GM12801 (cell line): ENCODE data around the gene TP53TG5.

Experiments used
- TF ChIP-seq, protein P1 (sequence below): IDR thresholded peaks from one replicate; pipeline ENCODE4 v1.5.1; 2011; ENCODE audit warnings: control low read depth; ENCODE audit not compliant: insufficient read length; ENCODE audit errors: extremely low read depth

TP53TG5 gene

DNA sequence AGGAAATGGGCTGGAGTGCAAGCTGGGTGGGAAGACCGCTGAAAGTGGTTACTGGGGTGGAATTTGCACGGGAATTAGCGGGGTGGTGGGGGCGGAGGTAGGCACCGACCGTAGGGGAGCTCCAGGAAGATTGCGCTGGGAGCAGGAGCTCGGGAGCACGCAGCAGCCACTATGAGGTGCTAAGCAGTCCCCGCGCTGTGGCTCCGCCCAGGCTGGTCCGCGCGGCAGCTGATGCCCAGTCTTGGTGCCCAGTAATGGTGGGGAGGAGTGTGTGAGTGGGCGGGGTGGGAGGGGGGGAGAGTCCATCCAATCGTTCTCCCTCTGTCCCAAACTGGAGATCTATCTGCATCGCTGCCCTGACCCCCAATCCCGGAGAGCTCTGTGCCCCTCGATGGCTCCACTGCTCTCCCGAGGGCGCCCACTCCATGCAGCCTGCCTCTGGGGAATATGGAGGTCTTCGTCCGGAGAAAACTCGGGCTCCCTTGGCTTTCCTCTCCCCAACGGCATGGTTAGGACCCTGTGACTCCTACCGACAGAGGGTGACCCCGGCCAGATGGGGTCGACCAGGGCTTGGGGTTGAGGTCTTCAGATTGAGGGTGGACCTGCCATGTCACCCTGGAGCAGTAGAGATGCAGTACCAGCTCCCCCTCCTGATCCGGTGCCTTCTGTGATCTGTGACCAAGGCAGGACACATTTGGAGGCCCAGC lies 5.3 kb downstream of the TP53TG5 start:
- TF ChIP-seq, protein P1, sequence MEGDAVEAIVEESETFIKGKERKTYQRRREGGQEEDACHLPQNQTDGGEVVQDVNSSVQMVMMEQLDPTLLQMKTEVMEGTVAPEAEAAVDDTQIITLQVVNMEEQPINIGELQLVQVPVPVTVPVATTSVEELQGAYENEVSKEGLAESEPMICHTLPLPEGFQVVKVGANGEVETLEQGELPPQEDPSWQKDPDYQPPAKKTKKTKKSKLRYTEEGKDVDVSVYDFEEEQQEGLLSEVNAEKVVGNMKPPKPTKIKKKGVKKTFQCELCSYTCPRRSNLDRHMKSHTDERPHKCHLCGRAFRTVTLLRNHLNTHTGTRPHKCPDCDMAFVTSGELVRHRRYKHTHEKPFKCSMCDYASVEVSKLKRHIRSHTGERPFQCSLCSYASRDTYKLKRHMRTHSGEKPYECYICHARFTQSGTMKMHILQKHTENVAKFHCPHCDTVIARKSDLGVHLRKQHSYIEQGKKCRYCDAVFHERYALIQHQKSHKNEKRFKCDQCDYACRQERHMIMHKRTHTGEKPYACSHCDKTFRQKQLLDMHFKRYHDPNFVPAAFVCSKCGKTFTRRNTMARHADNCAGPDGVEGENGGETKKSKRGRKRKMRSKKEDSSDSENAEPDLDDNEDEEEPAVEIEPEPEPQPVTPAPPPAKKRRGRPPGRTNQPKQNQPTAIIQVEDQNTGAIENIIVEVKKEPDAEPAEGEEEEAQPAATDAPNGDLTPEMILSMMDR, result no peak

DNA sequence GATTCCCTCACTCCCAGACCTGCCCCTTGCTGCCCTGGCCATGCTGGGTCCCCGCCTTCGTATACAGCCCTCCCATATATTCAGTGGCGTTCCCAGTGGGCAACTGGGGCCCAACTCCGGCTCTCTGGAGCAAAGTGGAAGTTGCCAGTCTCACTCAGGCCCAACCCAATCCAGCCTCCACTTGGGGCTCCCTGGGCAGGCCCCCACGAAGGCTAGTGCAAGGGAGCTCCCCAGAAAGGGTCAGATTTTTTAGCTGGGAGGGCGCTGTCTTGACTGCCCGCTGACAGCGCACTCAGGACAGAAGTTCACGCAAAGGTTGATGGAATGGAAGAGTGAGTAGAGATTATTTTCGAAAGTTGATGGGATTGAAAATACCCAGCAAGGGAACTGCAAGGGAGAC lies 5.9 kb downstream of the TP53TG5 start:
- TF ChIP-seq, protein P1, result no peak

DNA sequence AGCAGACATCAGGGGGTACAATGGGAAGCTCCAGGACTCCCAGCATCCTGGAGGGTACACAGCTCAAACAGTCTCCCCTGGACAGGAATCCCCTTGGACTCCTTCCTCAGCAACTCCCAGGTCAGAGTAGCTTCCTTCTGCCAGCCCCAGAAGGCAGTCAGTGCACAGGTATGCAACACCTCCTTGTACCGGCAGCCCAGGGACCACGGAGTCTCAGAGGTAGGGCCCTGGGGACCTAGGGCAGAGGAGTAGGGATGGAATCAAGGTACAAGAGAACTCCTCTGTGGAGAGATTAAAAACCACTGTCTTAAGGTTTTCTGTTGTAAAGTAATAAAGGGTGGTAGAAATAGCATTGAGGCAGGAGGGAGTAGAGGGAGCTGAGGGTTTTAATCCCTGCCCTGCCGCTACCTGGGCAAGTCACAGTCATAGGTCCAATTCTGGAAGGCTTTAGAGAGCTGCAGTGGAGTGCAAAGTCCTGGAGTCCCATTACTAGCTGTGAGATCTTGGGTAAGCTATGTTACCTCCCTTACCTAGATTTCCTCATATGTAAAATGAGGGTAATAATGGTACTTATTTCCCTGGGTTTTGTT lies 7.5 kb downstream of the TP53TG5 start:
- TF ChIP-seq, protein P1, result no peak

DNA sequence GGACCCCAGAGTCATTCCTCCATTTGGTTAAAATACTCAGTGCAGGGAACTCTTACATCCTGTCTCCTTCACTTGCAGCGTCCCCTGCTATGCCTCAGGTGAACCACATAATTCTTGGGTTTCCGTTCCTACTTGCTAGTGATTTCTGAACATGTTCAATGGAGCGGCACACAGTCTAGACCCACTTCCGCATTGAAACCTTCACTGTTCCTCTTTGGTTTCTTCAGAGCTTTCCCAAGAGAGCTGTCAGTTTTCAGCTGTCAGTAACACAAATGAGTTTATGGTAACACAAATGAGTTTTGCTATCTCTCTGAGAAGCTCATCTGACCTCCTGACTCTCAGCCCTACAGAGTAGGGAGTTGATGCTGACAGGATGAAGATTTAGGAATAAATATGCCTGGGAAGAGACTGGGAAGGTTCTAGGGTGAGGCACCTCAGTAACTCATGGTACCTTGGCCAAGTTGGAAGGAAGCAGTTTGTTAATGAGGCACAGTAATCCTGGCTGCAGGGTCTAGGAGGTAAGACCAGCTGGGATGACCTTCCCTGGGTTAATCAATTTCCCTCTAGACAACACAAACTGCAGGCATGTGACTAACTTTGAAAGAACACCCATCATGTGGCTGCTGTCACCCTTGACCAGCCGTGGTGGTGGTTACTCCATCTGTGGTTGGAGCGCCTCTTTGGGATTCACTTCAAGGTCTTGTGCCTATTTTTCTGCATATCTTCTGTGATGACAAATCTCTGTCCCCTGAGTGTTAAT lies 9.7 kb downstream of the TP53TG5 start:
- TF ChIP-seq, protein P1, result no peak

DNA sequence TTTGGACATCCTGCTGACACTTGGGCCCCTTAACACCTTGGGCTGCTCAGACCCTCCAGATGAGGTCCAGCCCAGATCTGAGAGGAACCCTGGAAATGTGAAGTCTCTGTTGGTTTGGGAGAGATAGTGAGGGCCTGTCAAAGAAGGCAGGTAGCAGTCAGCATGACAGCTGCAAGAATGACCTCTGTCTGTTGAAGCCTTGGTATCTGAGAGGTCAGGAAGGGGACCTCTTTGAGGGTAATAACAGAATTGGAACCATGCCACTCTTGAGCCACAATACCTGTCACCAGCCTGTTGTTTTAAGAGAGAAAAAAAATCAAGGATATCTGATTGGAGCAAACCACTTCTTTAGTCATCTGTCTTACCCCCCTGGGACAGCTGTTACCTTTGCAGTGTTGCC lies 11.0 kb downstream of the TP53TG5 start:
- TF ChIP-seq, protein P1, result no peak

DNA sequence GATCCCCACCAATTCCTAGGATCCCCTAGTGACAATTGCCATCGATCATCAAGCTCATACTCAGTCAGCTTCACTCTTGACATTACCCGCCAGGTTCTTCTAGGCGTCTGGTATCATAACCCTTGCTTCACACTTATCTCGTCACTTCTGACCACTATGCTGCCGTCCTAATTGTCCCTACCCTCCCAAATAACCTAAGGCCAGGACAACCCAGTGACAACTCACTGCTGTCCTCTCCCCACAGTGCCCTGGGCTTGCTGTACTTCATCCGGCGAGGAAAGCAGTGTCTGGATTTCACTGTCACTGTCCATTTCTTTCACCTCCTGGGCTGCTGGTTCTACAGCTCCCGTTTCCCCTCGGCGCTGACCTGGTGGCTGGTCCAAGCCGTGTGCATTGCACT lies 11.5 kb downstream of the TP53TG5 start:
- TF ChIP-seq, protein P1, result no peak

DNA sequence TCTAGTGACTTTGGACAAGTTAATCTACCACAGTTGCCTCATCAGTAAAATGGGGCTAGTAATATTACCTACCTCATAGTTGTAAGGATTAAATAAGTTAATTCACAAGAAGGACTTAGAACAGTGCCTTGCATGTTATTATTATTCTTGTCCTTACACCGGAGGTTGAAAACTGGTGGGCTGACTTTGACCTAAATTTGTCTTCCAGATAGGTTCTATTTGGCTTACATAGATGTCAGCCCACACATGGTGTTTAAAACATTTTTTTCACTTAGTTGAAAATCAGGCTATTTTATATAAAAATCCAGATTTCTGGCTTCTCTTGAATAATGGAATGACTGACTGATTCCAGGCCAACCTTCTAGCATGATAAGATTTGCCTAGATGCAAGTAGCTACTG lies 11.9 kb downstream of the TP53TG5 start:
- TF ChIP-seq, protein P1, result no peak
